ENCODE data around the gene TAPBPL.
"Not testable (repeated sequence)": the region's sequence is repeated elsewhere in the genome, so short reads cannot be mapped to it uniquely, and the experiment has no call there.

Gene TAPBPL

DNA sequence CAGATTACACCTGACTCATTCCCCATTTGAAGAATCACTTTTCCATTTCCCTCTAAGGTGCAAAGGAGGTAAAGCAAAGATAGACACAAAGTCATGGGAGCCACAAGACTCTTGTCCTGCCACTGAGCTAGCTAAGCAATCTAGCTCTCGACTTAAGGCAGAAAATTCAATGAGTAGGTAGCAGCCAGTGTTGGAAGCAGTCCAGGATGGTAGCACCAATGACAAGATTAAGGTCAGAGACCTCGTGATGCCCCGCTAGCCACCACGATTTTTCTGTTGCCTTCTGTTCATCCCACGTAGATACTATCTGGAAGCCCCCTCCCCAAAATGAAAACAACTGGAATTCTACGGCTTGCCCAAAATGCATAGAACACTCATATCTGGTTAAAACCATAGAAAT lies 17.2 kb downstream of the TAPBPL start:
- H3K27ac ChIP-seq = 0 out of 2 replicates have a peak overlapping the region, but pooled peaks have one; percentile 94
- H4K20me1 ChIP-seq = peaks cover 8% of the 10 kb centered on the region; the same call in 1 of the 2 replicates
- TF ChIP-seq Cebpa-rat (IDR thresholded peaks at IDR 0.05) = no peak
- H3K27me3 ChIP-seq = no peaks in the 10 kb centered on the region
- peak overlapping the region; percentile 91 for H3K4me3 ChIP-seq
- peak overlapping the region; percentile 95 for H3K9ac ChIP-seq
- H3K4me2 ChIP-seq = peak overlapping the region; percentile 98
- H3K9me3 ChIP-seq = peaks cover 26% of the 10 kb centered on the region
- peaks cover 48% of the 10 kb centered on the region for H3K36me3 ChIP-seq
- H3K4me1 ChIP-seq = peaks cover 68% of the 10 kb centered on the region

DNA sequence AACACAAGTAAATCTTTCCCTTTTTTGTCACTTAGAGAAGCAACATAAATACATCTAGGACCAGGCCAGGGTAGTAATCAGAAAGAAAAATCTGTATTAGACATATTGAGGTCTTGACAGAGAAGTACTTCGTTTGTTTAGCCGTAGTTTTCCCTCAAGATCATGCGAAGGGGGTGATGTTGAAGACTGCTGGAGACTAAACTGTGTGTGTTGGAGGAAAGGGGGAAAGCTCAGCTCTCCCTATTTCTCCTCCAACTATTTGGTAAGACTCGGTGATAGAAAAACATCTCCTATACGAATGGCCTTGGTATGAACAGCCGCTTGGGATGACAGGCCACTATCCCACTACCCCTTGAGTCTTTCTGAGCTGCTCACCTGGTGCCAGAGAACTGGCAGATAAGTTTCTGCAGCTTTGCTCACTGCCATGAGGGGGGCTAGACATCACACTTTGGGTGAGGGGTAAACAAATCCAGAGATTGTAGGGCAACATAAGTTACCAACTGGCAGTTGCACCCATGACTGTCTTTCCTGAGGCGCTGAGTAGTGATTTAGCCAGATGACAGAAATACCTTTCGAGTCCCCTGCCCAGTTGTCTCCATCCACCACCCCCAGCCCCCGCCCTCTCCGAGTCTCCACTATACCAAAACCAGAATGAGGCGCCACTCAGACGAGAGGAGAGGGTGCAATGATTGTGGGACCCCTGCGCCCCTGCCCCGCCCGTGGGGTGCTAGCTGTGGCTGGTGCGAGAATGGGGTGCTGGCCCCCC lies 17.9 kb downstream of the TAPBPL start:
- Histone ChIP-seq H3K27me3 (no peaks in the 10 kb centered on the region), H4K20me1 (peaks cover 8% of the 10 kb centered on the region; the same call in 1 of the 2 replicates), H3K4me1 (peaks cover 61% of the 10 kb centered on the region), H3K36me3 (peaks cover 41% of the 10 kb centered on the region), H3K9me3 (peaks cover 26% of the 10 kb centered on the region), H3K4me3 (peak overlapping the region; percentile 91), H3K9ac (peak overlapping the region; percentile 95), H3K4me2 (peak overlapping the region; percentile 98), H3K27ac (peak overlapping the region; percentile 94)
- TF ChIP-seq Cebpa-rat (IDR thresholded peaks at IDR 0.05) = no peak

DNA sequence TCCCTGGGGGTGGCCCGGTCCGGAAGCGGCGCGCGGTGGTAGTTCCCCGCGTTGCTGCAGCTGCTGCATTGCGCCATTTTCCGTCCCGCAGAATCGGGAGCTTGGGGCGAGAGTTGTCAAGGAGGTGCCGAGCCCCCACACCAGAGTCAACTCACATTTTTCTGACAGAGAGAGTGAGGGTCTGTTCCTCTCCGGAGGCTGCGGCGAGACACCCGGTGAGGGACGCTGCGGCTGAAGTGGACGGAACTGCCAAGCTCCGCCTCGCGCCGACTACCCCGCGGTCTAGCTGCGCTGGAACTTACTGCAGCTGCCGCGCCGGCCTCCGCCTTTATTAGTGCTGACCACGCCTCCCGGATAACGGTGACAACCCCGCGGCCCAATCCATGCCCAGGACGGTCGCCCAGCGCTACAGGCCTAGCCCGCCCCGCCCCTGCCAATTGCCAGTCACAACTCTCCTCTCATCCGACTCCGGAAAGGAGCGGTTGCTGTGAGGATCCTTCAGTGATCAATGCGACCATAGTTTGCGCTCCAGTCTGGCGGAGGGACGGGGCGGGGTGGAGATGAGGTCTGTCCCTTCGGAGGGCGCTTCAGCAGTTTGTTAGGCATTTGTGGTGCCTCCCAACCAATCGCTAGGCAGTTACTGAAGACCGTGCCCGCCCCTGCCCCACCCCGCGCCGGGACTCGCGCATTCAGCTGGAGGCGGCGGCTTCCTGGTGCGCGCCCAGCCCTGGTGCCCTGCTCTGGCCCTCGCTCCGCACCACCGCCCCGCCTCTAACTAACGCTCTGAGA lies 18.7 kb downstream of the TAPBPL start, which contains the start of gene VAMP1:
VAMP1 (minus strand) TSS at position 303 of the 789 bp plus-strand sequence; CDS start at position 157, 146 bp downstream.
- H3K9me3 ChIP-seq = peaks cover 29% of the 10 kb centered on the region
- H3K9ac ChIP-seq = peak within 1 kb of the TSS; percentile 95
- peak within 1 kb of the TSS; percentile 98 for H3K4me2 ChIP-seq
- peaks cover 36% of the 10 kb centered on the region for H3K36me3 ChIP-seq
- peak; percentile 67; the same call in 1 of the 2 replicates for TF ChIP-seq Cebpa-rat (IDR thresholded peaks at IDR 0.05)
- H3K27ac ChIP-seq = peak within 1 kb of the TSS; percentile 94
- H3K27me3 ChIP-seq = no peaks in the 10 kb centered on the region
- peaks cover 53% of the 10 kb centered on the region for H3K4me1 ChIP-seq
- H4K20me1 ChIP-seq = peaks cover 8% of the 10 kb centered on the region; the same call in 1 of the 2 replicates
- H3K4me3 ChIP-seq = peak within 1 kb of the TSS; percentile 91

DNA sequence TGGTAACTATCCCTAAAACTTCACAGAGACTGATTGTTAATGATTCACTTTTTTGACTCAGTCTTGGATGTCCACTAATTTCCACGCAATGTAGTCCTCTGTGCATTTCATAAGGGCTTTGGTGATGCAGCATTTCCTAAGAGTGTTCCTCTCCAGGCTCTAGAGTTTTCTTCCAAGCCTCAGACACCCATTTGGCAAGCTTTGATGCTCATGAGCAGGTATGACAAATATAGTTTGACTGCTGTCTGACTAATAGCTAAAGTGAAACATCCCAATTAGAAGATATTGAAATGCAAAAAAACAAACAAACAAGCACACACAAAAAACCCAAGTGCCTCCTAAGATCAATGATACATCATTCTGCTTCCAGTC lies 20.1 kb downstream of the TAPBPL start:
- TF ChIP-seq Cebpa-rat (IDR thresholded peaks at IDR 0.05) = no peak
- no peaks in the 10 kb centered on the region for H3K27me3 ChIP-seq
- H3K4me1 ChIP-seq = peaks cover 39% of the 10 kb centered on the region
- peaks cover 8% of the 10 kb centered on the region; the same call in 1 of the 2 replicates for H4K20me1 ChIP-seq
- peak overlapping the region; percentile 86; the same call in 1 of the 2 replicates for H3K4me2 ChIP-seq
- no peak overlapping the region for H3K4me3 ChIP-seq
- no peak overlapping the region for H3K9ac ChIP-seq
- H3K9me3 ChIP-seq = peaks cover 34% of the 10 kb centered on the region
- peaks cover 22% of the 10 kb centered on the region for H3K36me3 ChIP-seq
- no peak overlapping the region for H3K27ac ChIP-seq

DNA sequence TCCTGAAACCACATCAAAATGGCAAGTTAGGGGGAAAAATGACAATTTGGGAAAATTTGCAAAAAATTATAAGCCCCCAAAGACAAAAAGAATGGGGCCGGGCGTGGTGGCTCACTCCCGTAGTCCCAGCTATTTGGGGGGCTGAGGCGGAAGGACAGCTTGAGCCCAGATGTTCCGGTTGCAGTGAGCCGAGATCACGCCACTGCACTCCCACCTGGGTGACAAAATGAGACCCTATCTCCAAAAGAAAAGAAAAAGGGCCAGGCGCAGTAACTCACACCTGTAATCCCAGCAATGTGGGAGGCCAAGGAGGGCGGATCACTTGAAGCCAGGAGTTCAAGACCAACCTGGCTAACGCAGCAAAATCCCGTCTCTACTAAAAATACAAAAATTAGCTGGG lies 20.6 kb downstream of the TAPBPL start:
- peaks cover 8% of the 10 kb centered on the region; the same call in 1 of the 2 replicates for H4K20me1 ChIP-seq
- peaks cover 33% of the 10 kb centered on the region for H3K9me3 ChIP-seq
- TF ChIP-seq Cebpa-rat (IDR thresholded peaks at IDR 0.05) = no peak
- H3K36me3 ChIP-seq = peaks cover 17% of the 10 kb centered on the region
- H3K27ac ChIP-seq = no peak overlapping the region
- H3K27me3 ChIP-seq = no peaks in the 10 kb centered on the region
- no peak overlapping the region for H3K9ac ChIP-seq
- no peak overlapping the region for H3K4me3 ChIP-seq
- H3K4me1 ChIP-seq = peaks cover 34% of the 10 kb centered on the region
- H3K4me2 ChIP-seq = no peak overlapping the region

DNA sequence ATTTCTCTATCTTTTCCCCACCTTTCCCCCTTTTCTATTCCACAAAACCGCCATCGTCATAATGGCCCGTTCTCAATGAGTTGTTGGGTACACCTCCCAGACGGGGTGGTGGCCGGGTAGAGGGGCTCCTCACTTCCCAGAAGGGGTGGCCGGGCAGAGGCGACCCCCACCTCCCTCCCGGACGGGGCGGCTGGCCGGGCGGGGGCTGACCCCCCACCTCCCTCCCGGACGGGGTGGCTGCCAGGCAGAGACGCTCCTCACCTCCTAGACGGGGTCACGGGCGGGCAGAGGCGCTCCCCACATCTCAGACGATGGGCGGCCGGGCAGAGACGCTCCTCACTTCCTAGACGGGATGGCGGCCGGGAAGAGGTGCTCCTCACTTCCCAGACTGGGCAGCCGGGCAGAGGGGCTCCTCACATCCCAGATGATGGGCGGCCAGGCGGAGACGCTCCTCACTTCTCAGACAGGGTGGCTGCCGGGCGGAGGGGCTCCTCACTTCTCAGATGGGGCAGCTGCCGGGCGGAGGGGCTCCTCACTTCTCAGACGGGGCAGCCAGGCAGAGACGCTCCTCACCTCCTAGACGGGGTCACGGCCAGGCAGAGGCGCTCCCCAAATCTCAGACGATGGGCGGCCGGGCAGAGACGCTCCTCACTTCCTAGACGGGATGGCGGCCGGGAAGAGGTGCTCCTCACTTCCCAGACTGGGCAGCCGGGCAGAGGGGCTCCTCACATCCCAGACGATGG lies 23.6 kb downstream of the TAPBPL start:
- not testable (repeated sequence) for H3K36me3 ChIP-seq, H3K27me3 ChIP-seq, H4K20me1 ChIP-seq, H3K4me3 ChIP-seq, H3K4me2 ChIP-seq, H3K9ac ChIP-seq, H3K27ac ChIP-seq
- Histone ChIP-seq H3K9me3 (peaks cover 23% of the 10 kb centered on the region), H3K4me1 (peaks cover 10% of the 10 kb centered on the region)

DNA sequence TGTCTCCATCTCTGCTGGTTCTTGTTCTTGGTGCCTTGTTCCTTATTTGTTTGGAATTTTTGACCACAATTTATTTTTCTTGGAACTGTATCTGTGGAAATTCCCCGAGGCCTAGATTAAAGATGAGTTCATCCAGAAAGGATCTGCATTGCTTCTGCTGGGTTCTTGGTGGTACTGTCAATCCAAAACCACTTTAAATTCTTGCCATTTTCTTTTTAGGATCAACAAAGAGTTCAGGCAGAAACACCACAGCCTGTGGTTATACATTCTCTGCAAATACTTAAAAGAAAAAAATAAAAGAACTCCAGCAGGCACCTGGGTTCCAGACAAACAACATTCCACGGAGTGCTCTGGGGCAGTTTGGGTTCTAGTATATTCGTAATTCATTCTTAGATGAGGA lies 24.6 kb downstream of the TAPBPL start:
- no peak for TF ChIP-seq Cebpa-rat (IDR thresholded peaks at IDR 0.05)
- Histone ChIP-seq H3K36me3 (no peaks in the 10 kb centered on the region), H4K20me1 (no peaks in the 10 kb centered on the region), H3K4me1 (peaks cover 5% of the 10 kb centered on the region), H3K27ac (no peak overlapping the region), H3K9me3 (peaks cover 23% of the 10 kb centered on the region), H3K9ac (no peak overlapping the region), H3K4me2 (no peak overlapping the region), H3K27me3 (no peaks in the 10 kb centered on the region), H3K4me3 (no peak overlapping the region)

DNA sequence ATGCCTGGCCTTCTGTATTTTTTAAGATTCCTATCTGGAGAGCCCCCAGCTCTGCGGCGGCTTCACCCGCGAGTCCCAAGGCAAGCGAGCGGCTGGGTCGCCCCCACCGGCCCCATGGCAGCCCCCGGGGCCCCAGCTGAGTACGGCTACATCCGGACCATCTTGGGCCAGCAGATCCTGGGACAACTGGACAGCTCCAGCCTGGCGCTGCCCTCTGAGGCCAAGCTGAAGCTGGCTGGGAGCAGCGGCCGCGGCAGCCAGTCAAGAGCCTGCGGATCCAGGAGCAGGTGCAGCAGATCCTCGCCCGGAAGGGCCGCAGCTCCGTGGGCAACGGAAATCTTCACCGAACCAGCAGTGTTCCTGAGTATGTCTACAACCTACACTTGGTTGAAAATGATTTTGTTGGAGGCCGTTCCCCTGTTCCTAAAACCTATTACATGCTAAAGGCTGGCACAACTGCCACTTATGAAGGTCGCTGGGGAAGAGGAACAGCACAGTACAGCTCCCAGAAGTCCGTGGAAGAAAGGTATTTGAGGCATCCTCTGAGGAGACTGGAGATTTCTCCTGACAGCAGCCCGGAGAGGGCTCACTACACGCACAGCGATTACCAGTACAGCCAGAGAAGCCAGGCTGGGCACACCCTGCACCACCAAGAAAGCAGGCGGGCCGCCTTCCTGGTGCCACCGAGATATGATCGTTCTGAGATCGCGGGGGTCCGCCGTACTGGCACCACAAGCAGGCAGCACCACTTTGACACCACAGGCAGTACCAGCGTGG lies 25.9 kb downstream of the TAPBPL start:
- H3K27me3 ChIP-seq, H3K9ac ChIP-seq, H4K20me1 ChIP-seq, H3K36me3 ChIP-seq, H3K27ac ChIP-seq, H3K4me1 ChIP-seq, H3K4me2 ChIP-seq, H3K4me3 ChIP-seq: not testable (repeated sequence)
- H3K9me3 ChIP-seq = peaks cover 23% of the 10 kb centered on the region

DNA sequence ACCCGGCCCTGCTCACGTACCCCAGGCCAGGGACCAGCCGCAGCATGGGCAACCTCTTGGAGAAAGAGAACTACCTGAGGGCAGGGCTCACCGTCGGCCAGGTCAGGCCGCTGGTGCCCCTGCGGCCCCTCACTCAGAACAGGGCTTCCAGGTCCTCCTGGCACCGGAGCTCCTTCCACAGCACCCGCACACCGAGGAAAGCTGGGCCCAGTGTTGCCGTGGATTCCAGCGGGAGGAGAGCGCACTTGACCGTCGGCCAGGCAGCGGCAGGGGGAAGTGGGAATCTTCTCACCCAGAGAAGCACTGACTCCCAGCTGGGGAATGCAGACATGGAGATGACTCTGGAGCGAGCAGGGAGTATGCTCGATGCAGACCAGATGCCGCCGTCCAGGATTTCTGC lies 26.6 kb downstream of the TAPBPL start:
- H3K4me2 ChIP-seq = no peak overlapping the region
- H3K9me3 ChIP-seq = peaks cover 23% of the 10 kb centered on the region
- TF ChIP-seq Cebpa-rat (IDR thresholded peaks at IDR 0.05) = no peak
- H3K36me3 ChIP-seq = no peaks in the 10 kb centered on the region
- H3K9ac ChIP-seq = no peak overlapping the region
- H3K27me3 ChIP-seq = no peaks in the 10 kb centered on the region
- no peak overlapping the region for H3K4me3 ChIP-seq
- H3K27ac ChIP-seq = no peak overlapping the region
- no peaks in the 10 kb centered on the region for H4K20me1 ChIP-seq
- H3K4me1 ChIP-seq = no peaks in the 10 kb centered on the region
